ENCODE results near the gene SUFU. TPM values are rescaled to one million over a fixed set of nuclear protein-coding genes. Genes with fewer than 3 reads are reported as not detected.

SUFU gene
- total RNA-seq, 4 donors from 2014 or later = 5.0 to 8.9 (median 6.8) TPM

DNA sequence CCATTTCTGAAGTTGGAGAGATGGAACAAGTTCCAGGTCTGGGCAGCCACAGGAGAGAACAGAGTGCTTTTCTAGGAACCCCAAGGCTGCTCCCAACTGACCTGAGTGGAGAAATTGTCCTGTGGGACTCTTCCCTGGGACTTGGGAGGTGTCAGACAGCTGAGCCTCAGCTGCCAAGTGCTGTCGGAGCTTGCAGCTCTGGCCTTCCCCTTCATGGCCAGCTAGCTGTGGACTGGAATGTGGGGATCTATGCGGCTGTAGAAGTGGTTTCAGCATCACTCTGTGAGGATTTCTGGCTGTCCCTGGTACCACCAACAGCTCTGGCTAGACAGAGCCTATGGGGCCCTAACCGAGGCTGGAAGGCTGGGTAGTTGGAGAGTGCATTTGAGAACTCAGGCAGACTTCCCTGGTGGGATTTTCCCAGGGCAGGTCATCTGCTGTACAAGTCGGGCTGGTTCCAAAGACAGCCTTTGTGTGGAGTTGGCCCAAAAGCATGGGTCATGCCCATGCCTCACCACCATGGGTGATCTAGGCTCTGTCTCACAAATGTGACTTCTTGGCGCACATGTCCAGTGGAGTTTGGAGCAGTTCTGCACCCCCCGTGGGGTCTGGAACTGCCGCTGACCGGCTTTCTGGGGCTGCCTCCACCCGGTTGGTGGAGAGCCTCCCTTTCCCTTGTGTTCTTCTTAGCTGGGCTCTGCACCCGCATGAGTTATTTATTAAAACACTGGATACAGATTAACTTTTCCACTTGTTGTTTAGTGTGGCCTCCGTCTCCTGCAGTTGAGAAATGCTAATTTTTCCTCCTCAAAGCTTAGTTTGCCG is 10.9 kb downstream of the SUFU start:
- WGBS, 2 donors = 85 to 86% methylated on average over 10 of the region's 12 CpGs
- no peak for TF ChIP-seq POLR2A (IDR thresholded peaks at IDR 0.05)
- TF ChIP-seq, protein P1, sequence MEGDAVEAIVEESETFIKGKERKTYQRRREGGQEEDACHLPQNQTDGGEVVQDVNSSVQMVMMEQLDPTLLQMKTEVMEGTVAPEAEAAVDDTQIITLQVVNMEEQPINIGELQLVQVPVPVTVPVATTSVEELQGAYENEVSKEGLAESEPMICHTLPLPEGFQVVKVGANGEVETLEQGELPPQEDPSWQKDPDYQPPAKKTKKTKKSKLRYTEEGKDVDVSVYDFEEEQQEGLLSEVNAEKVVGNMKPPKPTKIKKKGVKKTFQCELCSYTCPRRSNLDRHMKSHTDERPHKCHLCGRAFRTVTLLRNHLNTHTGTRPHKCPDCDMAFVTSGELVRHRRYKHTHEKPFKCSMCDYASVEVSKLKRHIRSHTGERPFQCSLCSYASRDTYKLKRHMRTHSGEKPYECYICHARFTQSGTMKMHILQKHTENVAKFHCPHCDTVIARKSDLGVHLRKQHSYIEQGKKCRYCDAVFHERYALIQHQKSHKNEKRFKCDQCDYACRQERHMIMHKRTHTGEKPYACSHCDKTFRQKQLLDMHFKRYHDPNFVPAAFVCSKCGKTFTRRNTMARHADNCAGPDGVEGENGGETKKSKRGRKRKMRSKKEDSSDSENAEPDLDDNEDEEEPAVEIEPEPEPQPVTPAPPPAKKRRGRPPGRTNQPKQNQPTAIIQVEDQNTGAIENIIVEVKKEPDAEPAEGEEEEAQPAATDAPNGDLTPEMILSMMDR (IDR thresholded peaks at IDR 0.05) = no peak
- no peak for DNase-seq
- no peak overlapping the region for H3K4me3 ChIP-seq
- no peaks in the 10 kb centered on the region for H3K27me3 ChIP-seq
- H3K36me3 ChIP-seq = peaks cover 0 to 85% (median 19%) of the 10 kb centered on the region in 3 donors
- intact Hi-C loops (cut with DNase I) = no loop called here
- H3K27ac ChIP-seq = no peak overlapping the region
- H3K9me3 ChIP-seq = no peaks in the 10 kb centered on the region
- H3K4me1 ChIP-seq = peaks cover 2 to 18% (median 2%) of the 10 kb centered on the region in 3 donors

DNA sequence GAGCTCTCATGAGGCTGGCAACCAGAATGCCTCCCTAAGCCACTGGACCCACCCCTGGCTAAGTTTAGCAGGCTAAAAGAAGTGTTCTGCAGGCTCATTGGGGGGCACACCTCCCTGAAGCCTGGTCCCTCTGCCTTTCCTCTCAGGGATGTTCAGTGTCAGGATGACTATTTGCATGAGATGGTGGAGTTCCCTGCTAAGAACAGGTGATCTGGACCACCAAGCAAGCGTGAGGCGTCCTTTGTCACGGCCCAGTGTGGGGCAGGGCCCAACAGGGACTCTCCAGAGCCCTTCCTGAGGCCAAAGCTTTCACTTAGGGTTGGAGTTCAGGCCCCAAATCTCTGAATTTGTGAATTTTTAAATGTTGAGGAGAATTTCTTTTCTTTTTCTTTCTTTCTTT is 12.0 kb downstream of the SUFU start:
- H3K27ac ChIP-seq = no peak overlapping the region
- no peaks in the 10 kb centered on the region for H3K27me3 ChIP-seq
- TF ChIP-seq POLR2A (IDR thresholded peaks at IDR 0.05) = no peak
- TF ChIP-seq, protein P1 (IDR thresholded peaks at IDR 0.05) = no peak
- H3K36me3 ChIP-seq = peaks cover 0 to 77% (median 19%) of the 10 kb centered on the region in 3 donors
- H3K4me1 ChIP-seq = peaks cover 0 to 8% (median 0%) of the 10 kb centered on the region in 3 donors
- no peak for DNase-seq
- no peaks in the 10 kb centered on the region for H3K9me3 ChIP-seq
- H3K4me3 ChIP-seq = no peak overlapping the region
- 90 to 95% methylated on average over 2 to 3 of the region's 3 CpGs for WGBS, 2 donors
- intact Hi-C loops (cut with DNase I) = no loop called here

DNA sequence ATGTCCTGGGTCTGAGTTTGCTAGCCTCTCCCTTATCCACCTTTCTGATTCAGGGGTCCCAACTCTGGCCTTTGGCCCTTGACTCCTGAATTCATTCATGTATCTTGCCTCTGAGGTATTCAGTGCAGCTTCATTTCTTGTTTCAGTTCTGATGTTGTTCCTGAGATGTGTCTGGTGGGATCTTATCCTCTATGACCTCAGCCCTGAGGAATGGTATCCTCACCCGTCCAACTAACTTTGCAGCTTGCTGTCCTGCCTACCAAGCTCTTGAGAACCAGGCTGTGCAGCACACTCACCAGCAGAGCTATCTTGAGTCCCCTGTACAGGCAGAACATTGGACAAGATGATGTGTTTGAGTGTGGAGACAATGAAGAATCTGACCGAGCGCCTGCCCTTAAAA is 13.8 kb downstream of the SUFU start:
- no peak for DNase-seq
- no peak for TF ChIP-seq POLR2A (IDR thresholded peaks at IDR 0.05)
- TF ChIP-seq, protein P1 (IDR thresholded peaks at IDR 0.05) = no peak
- WGBS, 2 donors = 59 to 95% methylated on average over 3 of the region's 3 CpGs
- Histone ChIP-seq H3K4me1 (no peaks in the 10 kb centered on the region), H3K27ac (no peak overlapping the region), H3K4me3 (no peak overlapping the region), H3K9me3 (no peaks in the 10 kb centered on the region), H3K36me3 (peaks cover 0 to 70% (median 11%) of the 10 kb centered on the region in 3 donors), H3K27me3 (no peaks in the 10 kb centered on the region)
- intact Hi-C loops (cut with DNase I) = no loop called here

DNA sequence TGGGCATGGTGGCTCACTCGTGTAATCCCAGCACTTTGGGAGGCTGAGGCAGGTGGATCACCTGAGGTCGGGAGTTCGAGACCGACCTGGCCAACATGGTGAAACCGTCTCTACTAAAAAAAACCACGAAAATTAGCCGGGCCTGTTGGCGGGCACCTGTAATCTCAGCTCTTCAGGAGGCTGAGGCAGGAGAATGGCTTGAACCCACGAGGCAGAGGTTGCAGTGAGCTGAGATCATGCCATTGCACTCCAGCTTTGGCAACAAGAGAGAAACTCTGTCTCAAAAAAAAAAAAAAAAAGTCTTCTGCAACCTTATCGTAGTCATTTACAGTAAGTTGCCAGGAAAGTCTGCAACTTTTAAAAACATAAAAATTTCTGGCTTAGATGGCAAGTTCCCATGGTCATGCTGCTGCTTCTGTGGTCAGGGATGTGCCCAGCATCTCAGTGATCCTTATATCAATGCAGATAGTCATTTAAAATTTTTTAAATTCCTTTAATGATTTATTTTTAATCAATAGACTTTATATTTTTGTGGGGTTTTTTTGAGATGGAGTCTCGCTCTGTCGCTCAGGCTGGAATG is 15.6 kb downstream of the SUFU start:
- no peak overlapping the region for H3K4me3 ChIP-seq
- peaks cover 0 to 69% (median 7%) of the 10 kb centered on the region in 3 donors for H3K36me3 ChIP-seq
- TF ChIP-seq, protein P1 (IDR thresholded peaks at IDR 0.05) = no peak
- no peak for TF ChIP-seq POLR2A (IDR thresholded peaks at IDR 0.05)
- H3K27ac ChIP-seq = no peak overlapping the region
- H3K4me1 ChIP-seq = no peaks in the 10 kb centered on the region
- no peaks in the 10 kb centered on the region for H3K27me3 ChIP-seq
- intact Hi-C loops (cut with DNase I) = no loop called here
- H3K9me3 ChIP-seq = no peaks in the 10 kb centered on the region
- WGBS, 2 donors = 87 to 88% methylated on average over 11 to 12 of the region's 12 CpGs
- no peak for DNase-seq

DNA sequence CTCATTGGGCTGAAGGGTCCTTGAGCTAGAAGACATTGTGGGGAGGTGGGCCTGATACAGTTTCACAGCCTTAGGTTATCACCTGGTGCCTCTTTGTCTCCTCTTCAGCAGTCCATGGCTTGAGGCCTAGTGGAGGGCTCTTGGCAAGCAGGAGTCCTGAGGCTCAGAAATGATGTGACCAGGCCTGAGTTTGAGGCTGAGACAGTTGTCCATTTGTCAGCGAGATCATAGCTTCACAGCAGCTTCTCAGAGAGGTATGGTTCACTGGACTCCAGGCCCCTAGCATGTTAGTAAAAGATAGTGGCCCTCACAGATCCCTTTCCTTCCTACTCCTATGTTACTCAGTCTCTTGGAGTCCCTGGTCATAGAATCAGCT is 19.1 kb downstream of the SUFU start:
- peaks cover 0 to 58% (median 0%) of the 10 kb centered on the region in 3 donors for H3K36me3 ChIP-seq
- no peak for TF ChIP-seq POLR2A (IDR thresholded peaks at IDR 0.05)

More for the DNA sequence above, 19.1 kb downstream of the SUFU start:
- H3K9me3 ChIP-seq = no peaks in the 10 kb centered on the region
- intact Hi-C loops (cut with DNase I) = no loop called here
- H3K27me3 ChIP-seq = no peaks in the 10 kb centered on the region
- H3K4me1 ChIP-seq = no peaks in the 10 kb centered on the region
- no peak overlapping the region for H3K4me3 ChIP-seq
- H3K27ac ChIP-seq = no peak overlapping the region
- no peak for DNase-seq
- 100% methylated on average over 1 of the region's 1 CpG; no CpG with 5 or more reads in 1 of the 2 donors for WGBS, 2 donors

Measured in esophagus squamous epithelium (tissue), 5 donors.